Breast epithelium (tissue), 3 donors: ENCODE data around the gene NKIRAS2.

Experiments
- CTCF ChIP-seq, 3 donors: fragments of 450-650 bp; IDR thresholded peaks; one replicate each; pipeline ENCODE4 v1.5.1; 2016 to 2017; ENCODE audit warnings: antibody characterized with exemption in 3 of 3, mild to moderate bottlenecking in 3 of 3, moderate library complexity in 3 of 3
- POLR2A ChIP-seq: fragments of 450-650 bp; IDR thresholded peaks from one replicate; pipeline ENCODE4 v1.6.1; 2016; ENCODE audit warnings: antibody characterized with exemption, mild to moderate bottlenecking, moderate library complexity
- POLR2AphosphoS5 ChIP-seq, 3 donors: sonication (generic); formaldehyde crosslinking; IDR thresholded peaks; one replicate each; pipeline ENCODE4 v1.6.1; 2017; ENCODE audit warnings: antibody characterized with exemption in 3 of 3

GRCh38 chr17:41998497-41998896 is 21.4 kb upstream of the NKIRAS2 start:
- TF ChIP-seq CTCF (IDR thresholded peaks at IDR 0.05) (no peak), POLR2A (no peak), POLR2AphosphoS5 (IDR thresholded peaks at IDR 0.05) (no peak)
